HPDE6-E6E7 (cell line): Measurements from ENCODE around the gene LNX1.

Source experiments
- DNase-seq: peaks from one replicate; pipeline ENCODE4 v3.0.0; 2011; ENCODE audit warnings: missing footprints; ENCODE audit errors: extremely low spot score

Gene LNX1

DNA sequence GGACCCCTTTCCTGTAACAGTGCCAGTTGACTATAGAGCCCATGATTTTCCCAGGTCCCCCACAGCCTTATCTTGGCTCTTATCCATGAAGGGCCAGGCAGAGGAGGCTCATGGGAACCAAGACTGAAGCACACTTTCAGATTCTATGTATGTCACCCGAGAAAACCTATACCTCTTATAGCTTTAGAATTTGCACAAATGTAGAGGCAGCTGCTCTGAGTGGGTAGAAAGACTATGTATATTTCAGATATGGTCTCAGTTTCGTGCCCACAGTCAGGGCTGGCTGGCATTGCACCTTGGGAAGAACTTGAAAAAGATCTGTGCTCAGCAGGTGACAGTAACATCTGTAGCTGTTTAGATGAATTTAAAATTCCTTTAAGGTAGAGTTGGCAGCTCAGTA lies 8.3 kb upstream of the LNX1 start:
- DNase-seq = no peak

DNA sequence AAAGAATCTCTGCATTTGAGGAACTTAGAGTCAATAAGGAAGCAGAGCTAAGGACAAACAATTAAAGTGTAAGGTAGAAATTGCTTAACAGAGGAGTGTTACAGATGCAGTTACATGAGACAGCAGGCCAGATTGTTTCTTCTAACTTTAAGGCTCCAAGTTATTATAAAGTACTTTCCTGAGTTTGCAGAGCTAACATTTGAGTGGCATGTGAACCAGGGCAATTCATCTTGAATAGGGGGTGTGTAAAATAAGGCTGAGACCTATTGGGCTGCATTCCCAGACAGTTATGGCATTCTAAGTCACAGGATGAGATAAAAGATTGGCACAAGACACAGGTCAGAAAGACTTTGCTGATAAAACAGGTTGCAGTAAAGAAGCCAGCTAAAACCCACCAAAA lies 7.6 kb upstream of the LNX1 start:
- no peak for DNase-seq

DNA sequence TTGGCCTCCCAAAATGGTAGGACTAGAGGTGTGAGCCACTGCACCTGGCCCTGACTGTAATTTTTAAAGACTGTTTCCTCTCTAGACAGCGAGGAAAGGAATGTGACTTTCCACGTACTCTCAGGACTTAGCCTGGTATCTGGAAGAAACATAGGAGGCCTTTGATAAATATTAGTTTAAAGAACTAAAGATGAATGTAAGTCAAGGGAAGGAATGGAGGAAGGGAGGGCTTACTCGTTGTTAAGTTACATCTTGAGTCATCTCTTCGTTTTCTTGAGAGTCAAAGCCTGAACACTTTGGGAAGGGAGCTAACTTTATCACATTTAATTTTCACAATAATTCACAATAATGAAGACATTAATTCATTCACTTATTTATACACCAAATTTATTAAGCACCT lies 7.2 kb upstream of the LNX1 start:
- DNase-seq = no peak

DNA sequence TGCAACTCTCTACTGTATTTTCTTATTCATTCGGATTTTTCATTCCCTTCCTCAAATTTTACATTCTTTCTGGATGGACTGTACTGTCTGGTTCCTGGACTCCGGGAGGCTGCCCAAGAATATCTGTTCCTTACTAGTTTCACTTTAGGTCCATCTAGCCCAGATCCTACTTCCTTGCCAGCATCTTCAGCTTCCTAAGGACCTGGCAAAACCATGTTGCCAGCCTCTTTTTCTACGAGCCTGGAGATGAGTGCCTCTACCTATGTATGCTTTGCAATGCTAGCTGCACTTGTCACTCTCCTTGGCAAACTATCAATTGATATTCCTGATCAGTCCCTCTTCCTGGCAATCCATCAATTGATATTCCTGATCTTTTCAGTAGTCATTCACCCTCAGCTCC lies 5.6 kb upstream of the LNX1 start:
- no peak for DNase-seq

GRCh38 chr4:53595834-53596233 lies 4.5 kb upstream of the LNX1 start:
- DNase-seq = no peak

- DNase-seq = peak; percentile 52
Measured at GRCh38 chr4:53595204-53595603, 3.9 kb upstream of the LNX1 start.

GRCh38 chr4:53593765-53594164 lies 2.5 kb upstream of the LNX1 start:
- no peak for DNase-seq

DNA sequence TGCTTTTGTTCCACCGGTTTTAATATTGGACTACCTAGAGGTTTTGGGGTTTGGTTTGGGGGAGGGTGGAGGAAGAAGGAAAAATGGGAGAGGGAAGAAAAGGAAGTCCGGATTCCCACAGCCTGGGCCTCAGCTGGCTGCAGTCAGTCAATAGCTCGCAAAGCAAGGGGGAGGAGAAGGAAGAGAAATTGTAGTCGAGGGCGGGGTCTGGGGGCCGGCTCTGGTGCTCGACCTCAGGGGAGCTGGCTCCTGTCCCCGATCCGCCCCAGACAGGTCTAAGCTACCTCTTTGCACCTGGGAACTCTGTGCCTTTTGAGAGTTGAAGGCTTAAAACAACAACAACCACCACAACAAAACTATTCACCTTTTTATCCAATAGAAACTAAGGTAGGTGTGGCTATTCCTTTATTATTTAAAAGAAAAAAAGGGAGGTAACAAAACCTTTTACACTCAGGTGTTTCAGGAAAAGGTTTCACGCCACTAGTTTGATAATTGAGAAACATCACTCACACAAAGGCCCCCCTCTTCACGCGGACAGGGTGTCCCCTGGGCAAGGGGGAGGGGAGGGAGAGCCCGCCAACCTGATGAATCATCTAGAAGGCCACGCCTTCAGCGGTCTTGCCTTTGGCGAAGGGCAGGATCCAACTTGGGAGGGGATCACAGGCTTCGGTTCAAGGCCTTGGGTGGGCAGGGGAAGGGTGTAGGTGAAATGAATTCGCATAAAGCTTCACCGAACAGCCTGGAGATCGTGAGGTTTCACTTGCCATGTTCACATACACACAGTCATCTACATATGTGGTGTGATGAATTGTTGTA lies 1.6 kb upstream of the LNX1 start:
- peak; percentile 74 for DNase-seq

GRCh38 chr4:53592122-53592521 lies 836 bp upstream of the LNX1 start:
- DNase-seq = peak; percentile 15

- DNase-seq = no peak
Measured at GRCh38 chr4:53590187-53590586, 1.1 kb downstream of the LNX1 start.

GRCh38 chr4:53589511-53589910 lies 1.8 kb downstream of the LNX1 start:
- DNase-seq = no peak

DNA sequence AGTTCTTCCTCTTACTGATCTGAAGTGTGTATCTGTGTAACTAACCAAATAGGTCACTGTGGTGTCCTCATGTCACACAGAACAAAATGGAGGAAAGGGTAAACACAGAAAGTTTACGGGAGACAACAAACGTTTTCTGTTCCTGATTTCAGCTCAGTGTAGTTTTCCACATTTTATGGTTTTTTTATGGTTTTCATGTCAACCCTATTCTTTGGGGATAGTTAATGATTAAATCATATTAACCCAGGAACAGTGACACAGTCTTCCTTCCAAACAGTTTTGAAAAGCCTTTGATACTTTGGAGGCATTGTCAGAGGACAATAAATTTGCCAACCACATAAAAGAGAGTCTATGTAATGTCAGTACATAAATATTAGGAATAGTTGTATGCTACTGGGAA lies 4.2 kb downstream of the LNX1 start:
- no peak for DNase-seq

DNA sequence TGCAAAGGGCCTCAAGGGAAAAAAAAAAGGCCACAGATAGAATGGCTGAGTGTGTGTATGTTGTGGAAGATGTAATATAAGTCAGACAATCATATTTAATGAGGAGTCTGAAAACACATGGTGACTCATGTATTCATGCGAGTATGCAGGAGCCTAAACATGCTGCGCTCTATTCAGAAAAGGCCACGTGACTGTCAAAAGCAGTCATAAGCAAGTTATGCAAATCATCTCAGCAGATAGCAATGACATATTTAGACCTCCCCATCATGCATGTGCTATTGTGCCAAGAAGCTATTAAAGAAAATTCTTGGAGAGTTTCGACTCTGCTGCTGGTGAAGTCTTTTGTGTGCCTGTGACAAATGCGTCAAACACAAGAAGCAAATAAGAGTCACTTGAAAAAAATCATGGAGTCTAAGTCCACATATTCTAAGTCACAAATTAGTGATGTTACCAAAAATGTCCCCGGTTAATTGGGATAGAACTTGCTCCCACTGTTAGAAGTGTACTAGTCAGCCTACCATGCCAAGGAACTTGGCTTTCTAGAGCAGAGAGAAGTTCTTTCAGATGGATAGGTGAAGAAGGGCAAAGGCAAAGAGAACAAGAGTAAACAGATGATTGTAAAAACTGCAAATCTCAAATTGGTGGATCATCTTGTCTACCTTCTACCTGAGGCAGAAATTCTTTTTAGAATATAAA lies 5.0 kb downstream of the LNX1 start:
- DNase-seq = peak; percentile 50

DNA sequence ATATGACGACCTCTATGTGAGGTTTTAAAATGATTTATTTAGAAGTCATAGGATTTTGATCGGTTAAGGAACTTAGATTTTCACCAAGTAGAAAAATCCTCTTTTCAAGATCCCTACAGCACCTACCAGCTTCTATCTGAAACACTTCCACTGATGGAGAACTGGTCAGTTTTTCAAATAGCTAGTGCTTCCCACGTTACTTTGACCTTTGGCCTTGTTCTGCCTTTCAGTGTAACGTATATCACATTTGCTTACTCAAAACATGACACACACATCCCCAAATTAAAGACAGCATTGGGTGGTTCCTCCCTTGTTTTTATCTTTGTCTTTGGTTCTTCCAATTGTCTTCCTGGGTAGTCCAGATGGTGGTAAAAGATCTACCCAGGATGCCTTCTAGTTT lies 6.6 kb downstream of the LNX1 start:
- DNase-seq = no peak

DNA sequence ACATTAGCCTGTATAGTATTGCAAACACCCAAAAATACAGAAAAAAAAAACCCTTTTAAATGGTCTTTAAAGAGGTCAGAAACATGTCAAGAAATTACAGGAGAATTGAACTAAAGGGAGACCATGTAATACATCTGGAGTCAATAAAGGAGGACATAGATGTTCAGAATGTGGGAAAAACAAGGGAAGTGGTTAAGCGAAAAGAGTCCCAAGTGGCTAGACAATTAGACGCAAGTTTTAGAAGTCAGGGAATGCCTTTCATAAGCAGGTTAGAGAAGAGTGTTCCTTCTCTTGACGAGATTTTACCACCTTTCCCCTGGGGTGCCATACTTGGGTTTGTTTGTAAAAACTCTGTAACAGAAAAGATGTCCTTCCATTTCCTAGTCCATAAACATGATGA lies 7.8 kb downstream of the LNX1 start:
- DNase-seq = no peak

DNA sequence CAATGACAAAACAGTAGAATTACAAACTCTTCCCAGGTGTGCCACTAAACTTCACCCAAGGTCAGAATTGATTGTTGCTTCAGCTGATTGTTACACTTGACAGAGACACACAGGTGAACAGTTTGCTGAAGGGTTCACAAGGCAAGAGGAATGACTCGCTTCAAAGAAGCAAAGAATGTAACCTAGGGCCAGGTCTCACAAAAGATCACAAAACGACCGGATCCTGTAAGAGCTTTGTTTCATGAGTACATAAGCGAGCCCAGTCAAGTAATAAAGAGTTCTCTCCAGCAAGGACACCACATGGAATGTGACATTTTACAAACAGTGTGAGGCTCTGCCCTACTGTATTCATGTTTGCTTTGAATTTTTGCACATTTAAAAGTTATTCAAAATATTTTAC lies 9.1 kb downstream of the LNX1 start:
- DNase-seq = no peak

GRCh38 chr4:53580274-53580673 lies 11.0 kb downstream of the LNX1 start:
- DNase-seq = no peak

DNA sequence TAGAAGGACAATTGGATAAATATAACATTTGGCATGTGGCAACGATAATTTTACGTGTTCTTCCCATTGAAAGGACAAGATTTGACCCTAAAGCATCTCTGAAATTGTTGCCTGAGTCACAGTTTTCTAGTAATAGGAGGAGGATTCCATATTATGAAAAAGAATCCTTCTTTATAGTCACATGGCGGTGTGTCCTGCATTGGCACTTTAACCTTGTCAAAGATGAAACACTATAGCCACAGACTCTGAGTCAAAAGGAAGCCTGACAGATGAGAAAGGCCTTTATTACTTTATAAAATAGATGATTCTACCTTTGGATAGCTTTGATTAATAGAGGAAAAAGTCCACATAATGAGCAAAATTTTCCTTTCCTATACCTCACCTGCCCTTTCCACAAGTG lies 11.5 kb downstream of the LNX1 start:
- DNase-seq = no peak

DNA sequence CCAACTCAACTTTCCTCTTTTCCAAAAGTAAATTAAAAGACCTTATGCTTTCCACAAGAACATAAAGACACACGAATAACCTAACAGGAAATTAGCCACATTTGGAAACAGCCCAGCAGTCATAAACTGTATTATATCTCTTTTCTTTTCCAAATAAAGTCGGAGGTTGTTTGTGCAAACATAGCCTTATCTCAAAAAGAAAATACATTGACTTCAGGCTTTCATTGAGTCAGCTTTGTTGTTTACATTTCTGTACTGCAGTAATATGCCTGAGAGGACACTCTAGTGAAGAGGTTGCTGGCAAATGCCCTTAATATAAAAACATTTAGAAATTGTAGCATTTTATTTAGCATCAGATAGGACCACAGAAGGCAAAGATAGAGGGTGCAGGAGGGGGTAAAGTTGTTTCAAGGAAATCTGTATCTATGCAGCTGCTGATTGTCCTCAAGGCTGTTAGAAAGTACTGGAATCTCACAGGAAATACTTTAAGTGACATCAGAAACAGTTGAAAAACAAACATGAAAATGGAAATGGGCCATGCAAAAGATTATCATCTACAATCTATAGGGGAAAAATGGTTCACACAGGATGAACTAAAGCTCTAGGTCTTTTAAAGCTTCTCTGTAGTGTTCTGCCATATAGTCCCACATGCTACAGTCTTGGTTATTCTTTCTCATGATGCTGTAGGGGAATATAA lies 14.5 kb downstream of the LNX1 start:
- no peak for DNase-seq

DNA sequence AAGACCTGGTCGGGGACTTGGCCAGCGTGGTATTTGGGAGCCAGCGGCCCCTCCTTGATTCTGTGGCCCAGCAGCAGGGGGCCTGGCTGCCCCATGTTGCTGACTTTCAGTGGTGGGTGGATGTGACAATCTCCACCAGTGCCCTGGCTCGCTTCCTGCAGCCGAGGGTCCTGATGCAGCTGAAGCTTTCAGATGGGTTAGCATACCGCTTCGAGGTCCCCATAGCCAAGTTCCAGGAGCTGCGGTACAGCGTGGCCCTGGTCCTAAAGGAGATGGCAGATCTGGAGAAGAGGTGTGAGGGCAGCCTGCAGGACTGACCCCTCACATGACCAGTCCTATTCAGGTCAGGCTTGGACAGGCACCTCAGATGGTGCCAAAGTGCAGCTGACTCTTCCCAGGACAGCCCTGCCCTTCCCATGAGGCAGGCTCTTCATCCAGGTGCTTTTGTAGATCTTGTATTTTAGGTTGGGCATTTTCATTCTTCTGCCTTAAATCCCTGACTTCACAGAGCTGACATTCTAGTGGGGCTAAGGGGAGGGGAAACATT lies 15.1 kb downstream of the LNX1 start:
- no peak for DNase-seq

- no peak for DNase-seq
Measured at GRCh38 chr4:53575552-53575951, 15.7 kb downstream of the LNX1 start.

DNA sequence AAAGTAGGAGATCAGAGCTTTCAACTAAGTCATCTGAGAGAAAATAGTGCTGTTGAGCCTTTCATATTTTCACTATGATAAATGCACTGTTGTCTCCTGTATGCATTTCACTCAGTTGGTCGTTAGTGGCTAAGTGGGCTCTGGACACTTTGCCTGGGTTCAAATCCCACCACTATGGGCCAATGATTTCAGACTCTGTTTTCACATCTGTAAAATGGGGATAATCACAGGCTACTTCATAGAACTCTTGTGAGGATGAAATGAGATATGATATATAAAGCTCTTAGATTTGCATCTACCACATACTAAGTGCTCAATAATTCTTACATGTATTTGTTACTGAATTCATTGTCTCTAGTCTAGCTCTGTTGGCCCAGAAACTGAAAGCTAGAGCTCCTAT lies 16.8 kb downstream of the LNX1 start:
- DNase-seq = no peak

GRCh38 chr4:53573696-53574095 lies 17.6 kb downstream of the LNX1 start:
- DNase-seq = no peak
